Loucy (cell line): ENCODE data around the gene AP4B1.

ENCODE experiments used
- H2AFZ ChIP-seq: fragments of 200-600 bp; sonication (generic); 2 replicates; pipeline ENCODE4 v1.6.0; 2016; ENCODE audit warnings: antibody characterized with exemption, mild to moderate bottlenecking, low read length, moderate library complexity
- H3F3A ChIP-seq: fragments of 200-600 bp; 2 replicates; pipeline ENCODE4 v1.6.0; 2016; ENCODE audit warnings: antibody characterized with exemption, low read depth, mild to moderate bottlenecking
- H3K27me3 ChIP-seq: fragments of 200-600 bp; sonication (generic); 2 replicates; pipeline ENCODE4 v1.6.1; 2014; ENCODE audit warnings: low read length, mild to moderate bottlenecking; ENCODE audit not compliant: insufficient read depth, poor library complexity, severe bottlenecking
- H3K36me3 ChIP-seq: fragments of 200-600 bp; sonication (generic); 2 replicates; pipeline ENCODE4 v1.6.1; 2016; ENCODE audit warnings: low read length; ENCODE audit not compliant: insufficient read depth
- H3K4me1 ChIP-seq: fragments of 200-600 bp; sonication (generic); 2 replicates; pipeline ENCODE4 v1.5.1; 2014; ENCODE audit warnings: low read length, mild to moderate bottlenecking; ENCODE audit not compliant: insufficient read depth, poor library complexity, severe bottlenecking
- H3K4me2 ChIP-seq: fragments of 200-600 bp; sonication (generic); 2 replicates; pipeline ENCODE4 v1.6.0; 2014; ENCODE audit warnings: antibody characterized with exemption, low read length, low read depth, mild to moderate bottlenecking; ENCODE audit not compliant: poor library complexity, severe bottlenecking
- H3K4me3 ChIP-seq: fragments of 200-600 bp; sonication (generic); 2 replicates; pipeline ENCODE4 v1.5.1; 2014; ENCODE audit warnings: low read length, mild to moderate bottlenecking, mixed read lengths; ENCODE audit not compliant: poor library complexity, severe bottlenecking
- H3K79me2 ChIP-seq: fragments of 200-600 bp; sonication (generic); 2 replicates; pipeline ENCODE4 v1.6.1; 2014; ENCODE audit warnings: low read length; ENCODE audit not compliant: insufficient read depth
- H3K9ac ChIP-seq: fragments of 200-600 bp; sonication (generic); 2 replicates; pipeline ENCODE4 v1.6.0; 2014; ENCODE audit warnings: mild to moderate bottlenecking, low read depth, low read length, moderate library complexity; ENCODE audit not compliant: poor library complexity, severe bottlenecking
- H3K9me2 ChIP-seq: fragments of 200-600 bp; sonication (generic); replicated peaks from 2 replicates; pipeline ENCODE4 v1.6.1; 2016; ENCODE audit warnings: low read depth, low read length, mixed read lengths
- H3K9me3 ChIP-seq: fragments of 200-600 bp; sonication (generic); 2 replicates; pipeline ENCODE4 v1.6.1; 2014; ENCODE audit warnings: mild to moderate bottlenecking, antibody characterized with exemption, low read length, low read depth; ENCODE audit not compliant: insufficient read depth
- H4K20me1 ChIP-seq: fragments of 200-600 bp; sonication (generic); 2 replicates; pipeline ENCODE4 v1.6.0; 2014; ENCODE audit warnings: antibody characterized with exemption, low read length, mild to moderate bottlenecking; ENCODE audit not compliant: insufficient read depth, poor library complexity, severe bottlenecking
- EZH2phosphoT487 ChIP-seq: fragments of 200-600 bp; IDR thresholded peaks from 2 replicates; pipeline ENCODE4 v1.6.1; 2018; ENCODE audit warnings: antibody characterized with exemption, mild to moderate bottlenecking, moderate library complexity, borderline replicate concordance
- TF ChIP-seq, protein P1 (sequence below): fragments of 200-600 bp; sonication (generic); conservative IDR thresholded peaks from 2 replicates; pipeline ENCODE4 v1.5.1; 2014; ENCODE audit warnings: mild to moderate bottlenecking, antibody characterized with exemption, low read length

AP4B1 gene

DNA sequence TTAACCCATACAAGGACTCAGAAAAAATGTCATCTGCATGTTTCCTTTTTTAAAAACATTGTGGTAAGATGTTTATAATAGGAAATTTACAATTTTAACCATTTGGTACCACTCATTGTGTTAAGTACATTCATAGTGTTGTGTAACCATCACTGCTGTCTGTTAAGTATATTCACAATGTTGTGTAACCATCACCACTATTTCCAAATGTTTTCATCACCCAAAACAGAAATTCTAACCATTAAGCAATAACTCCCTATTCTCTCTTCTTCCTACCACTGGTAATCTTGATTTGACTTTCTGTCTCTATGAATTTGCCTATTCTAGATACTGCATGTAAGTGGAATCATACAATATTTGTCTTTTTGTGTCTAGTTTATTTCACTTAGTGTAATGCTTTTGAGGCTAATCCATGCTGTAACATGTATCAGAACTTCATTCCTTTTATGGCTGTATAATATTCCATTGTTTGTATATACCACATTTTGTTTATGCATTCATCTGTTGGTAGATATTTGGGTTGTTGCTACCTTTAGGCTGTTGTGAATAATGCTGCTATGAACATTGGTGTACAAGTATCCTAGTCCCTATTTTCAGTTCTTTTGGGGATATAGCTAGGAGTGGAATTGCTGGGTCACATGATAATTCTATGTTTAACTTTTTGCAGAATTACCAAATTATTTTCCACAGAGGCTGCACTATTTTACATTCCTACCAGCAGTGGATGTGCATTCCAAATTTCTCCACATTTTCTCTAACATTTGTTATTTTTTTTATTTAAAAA is 38.6 kb upstream of the AP4B1 start:
- no peak overlapping the region for H2AFZ ChIP-seq
- TF ChIP-seq, protein P1, sequence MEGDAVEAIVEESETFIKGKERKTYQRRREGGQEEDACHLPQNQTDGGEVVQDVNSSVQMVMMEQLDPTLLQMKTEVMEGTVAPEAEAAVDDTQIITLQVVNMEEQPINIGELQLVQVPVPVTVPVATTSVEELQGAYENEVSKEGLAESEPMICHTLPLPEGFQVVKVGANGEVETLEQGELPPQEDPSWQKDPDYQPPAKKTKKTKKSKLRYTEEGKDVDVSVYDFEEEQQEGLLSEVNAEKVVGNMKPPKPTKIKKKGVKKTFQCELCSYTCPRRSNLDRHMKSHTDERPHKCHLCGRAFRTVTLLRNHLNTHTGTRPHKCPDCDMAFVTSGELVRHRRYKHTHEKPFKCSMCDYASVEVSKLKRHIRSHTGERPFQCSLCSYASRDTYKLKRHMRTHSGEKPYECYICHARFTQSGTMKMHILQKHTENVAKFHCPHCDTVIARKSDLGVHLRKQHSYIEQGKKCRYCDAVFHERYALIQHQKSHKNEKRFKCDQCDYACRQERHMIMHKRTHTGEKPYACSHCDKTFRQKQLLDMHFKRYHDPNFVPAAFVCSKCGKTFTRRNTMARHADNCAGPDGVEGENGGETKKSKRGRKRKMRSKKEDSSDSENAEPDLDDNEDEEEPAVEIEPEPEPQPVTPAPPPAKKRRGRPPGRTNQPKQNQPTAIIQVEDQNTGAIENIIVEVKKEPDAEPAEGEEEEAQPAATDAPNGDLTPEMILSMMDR, result no peak
- TF ChIP-seq EZH2phosphoT487, result no peak

DNA sequence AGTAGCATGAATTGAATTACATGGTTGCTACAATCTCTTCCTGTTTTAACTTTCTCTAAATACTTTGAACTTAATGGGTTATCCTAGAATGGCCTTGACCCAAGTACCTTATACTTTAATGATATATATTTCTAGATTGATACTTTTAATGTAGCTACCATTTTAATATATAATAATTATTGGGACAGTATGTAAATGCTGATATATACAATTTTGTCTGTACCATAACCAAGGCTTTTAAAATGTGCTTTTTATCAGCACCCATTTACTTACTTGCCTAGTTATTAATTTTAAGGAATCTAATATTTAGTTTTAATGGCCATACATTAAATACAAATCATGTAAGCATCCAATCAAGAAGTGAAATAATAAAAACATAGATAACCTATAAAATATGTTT is 37.9 kb upstream of the AP4B1 start:
- no peak overlapping the region for H2AFZ ChIP-seq
- peaks cover 86% of the 10 kb centered on the region for H4K20me1 ChIP-seq
- no peaks in the 10 kb centered on the region for H3K27me3 ChIP-seq
- H3K4me2 ChIP-seq, result peak overlapping the region; percentile 41
- peaks cover 47% of the 10 kb centered on the region for H3K4me1 ChIP-seq
- no peak overlapping the region for H3K9ac ChIP-seq
- peaks cover 7% of the 10 kb centered on the region; the same call in 1 of the 2 replicates for H3F3A ChIP-seq
- H3K9me3 ChIP-seq, result 0 out of 2 replicates have a peak, but pooled peaks cover 4% of the 10 kb centered on the region
- no peak overlapping the region for H3K4me3 ChIP-seq
- H3K36me3 ChIP-seq, result peaks cover 44% of the 10 kb centered on the region
- peaks cover 95% of the 10 kb centered on the region for H3K79me2 ChIP-seq
- TF ChIP-seq, protein P1, result no peak
- no peak for TF ChIP-seq EZH2phosphoT487
- no peaks in the 10 kb centered on the region for H3K9me2 ChIP-seq

More for the DNA sequence above, 38.6 kb upstream of the AP4B1 start:
- Histone ChIP-seq H3F3A (peaks cover 7% of the 10 kb centered on the region; the same call in 1 of the 2 replicates), H3K4me3 (no peak overlapping the region), H3K9me2 (no peaks in the 10 kb centered on the region), H3K4me1 (peaks cover 48% of the 10 kb centered on the region), H3K36me3 (peaks cover 44% of the 10 kb centered on the region), H3K27me3 (no peaks in the 10 kb centered on the region), H3K79me2 (peaks cover 95% of the 10 kb centered on the region), H3K4me2 (peak overlapping the region; percentile 41), H4K20me1 (peaks cover 85% of the 10 kb centered on the region), H3K9me3 (0 out of 2 replicates have a peak, but pooled peaks cover 4% of the 10 kb centered on the region), H3K9ac (no peak overlapping the region)

DNA sequence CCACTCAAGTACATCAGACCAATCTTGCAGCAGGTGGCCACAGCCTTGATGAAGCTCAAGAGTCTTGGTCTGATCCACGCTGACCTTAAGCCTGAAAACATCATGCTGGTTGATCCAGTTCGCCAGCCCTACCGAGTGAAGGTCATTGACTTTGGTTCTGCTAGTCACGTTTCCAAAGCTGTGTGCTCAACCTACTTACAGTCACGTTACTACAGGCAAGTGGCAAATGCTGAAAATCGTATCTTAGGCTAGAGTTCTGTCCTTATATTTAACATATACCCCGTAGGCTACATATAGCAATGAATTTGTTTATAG is 36.6 kb upstream of the AP4B1 start:
- H3K4me1 ChIP-seq, result peaks cover 48% of the 10 kb centered on the region
- H3K9me3 ChIP-seq, result 0 out of 2 replicates have a peak, but pooled peaks cover 4% of the 10 kb centered on the region
- peaks cover 86% of the 10 kb centered on the region for H4K20me1 ChIP-seq
- no peaks in the 10 kb centered on the region for H3K27me3 ChIP-seq
- H2AFZ ChIP-seq, result no peak overlapping the region
- H3F3A ChIP-seq, result peaks cover 3% of the 10 kb centered on the region; the same call in 1 of the 2 replicates
- H3K36me3 ChIP-seq, result peaks cover 44% of the 10 kb centered on the region
- no peak overlapping the region for H3K9ac ChIP-seq
- H3K4me3 ChIP-seq, result no peak overlapping the region
- H3K79me2 ChIP-seq, result peaks cover 95% of the 10 kb centered on the region
- TF ChIP-seq EZH2phosphoT487, result no peak
- TF ChIP-seq, protein P1, result no peak
- H3K9me2 ChIP-seq, result no peaks in the 10 kb centered on the region
- peak overlapping the region; percentile 16 for H3K4me2 ChIP-seq
